H1 (cell line): ENCODE results near the gene KCTD12. TPM values are rescaled to one million over a fixed set of nuclear protein-coding genes. Genes with fewer than 3 reads are reported as not detected.

Experiments used
- CTCF ChIA-PET: fragments of 300-600 bp; sonication (Branson Sonifier 250); formaldehyde crosslinking; loops from one replicate; lab custom pipeline; 2021; ENCODE audit not compliant: partially characterized antibody; lab: Charles Lee
- POLR2A ChIA-PET: fragments of 300-600 bp; sonication (Branson Sonifier 250); formaldehyde crosslinking; loops from one replicate; lab custom pipeline; 2021; ENCODE audit warnings: inconsistent platforms; ENCODE audit not compliant: partially characterized antibody; lab: Charles Lee
- DNase-seq, 2 experiments: peaks; one replicate each; pipeline versions ENCODE4 v3.0.0 to v3.0.0-alpha.2; 2010 to 2022; ENCODE audit warnings: low spot score in 2 of 2, low read depth in 1 of 2, mixed read lengths in 1 of 2
- FAIRE-seq: peaks from 2 replicates; lab custom pipeline; 2011; peaks lifted over from hg19 to GRCh38; lab: Jason Lieb, UNC
- H2AFZ ChIP-seq: 2 replicates; pipeline ENCODE4 v1.8.1; 2012; ENCODE audit warnings: low read length, inconsistent platforms
- H2AK5ac ChIP-seq: 2 replicates; pipeline ENCODE4 v1.6.1; 2013; ENCODE audit warnings: low read depth, low read length
- H2BK120ac ChIP-seq: replicated peaks from 2 replicates; pipeline ENCODE3; 2013; ENCODE audit warnings: low read depth, low read length, inconsistent platforms
- H2BK12ac ChIP-seq: 2 replicates; pipeline ENCODE4 v1.6.1; 2013; ENCODE audit warnings: low read depth, low read length
- H2BK15ac ChIP-seq: 2 replicates; pipeline ENCODE4 v1.6.1; 2013; ENCODE audit warnings: low read length
- H2BK20ac ChIP-seq: 2 replicates; pipeline ENCODE4 v1.6.1; 2013; ENCODE audit warnings: low read length
- H2BK5ac ChIP-seq: 2 replicates; pipeline ENCODE4 v1.6.1; 2013; ENCODE audit warnings: low read depth, low read length
- H3K14ac ChIP-seq: 2 replicates; pipeline ENCODE4 v1.6.1; 2013; ENCODE audit warnings: inconsistent platforms; ENCODE audit not compliant: insufficient read length
- H3K18ac ChIP-seq: 2 replicates; pipeline ENCODE4 v1.6.1; 2013; ENCODE audit warnings: low read length; ENCODE audit errors: extremely low read depth
- H3K23ac ChIP-seq: 2 replicates; pipeline ENCODE4 v1.6.1; 2013; ENCODE audit warnings: inconsistent platforms; ENCODE audit not compliant: insufficient read length
- H3K23me2 ChIP-seq: 2 replicates; pipeline ENCODE4 v1.6.1; 2013; ENCODE audit warnings: low read depth, low read length
- H3K27ac ChIP-seq: 2 replicates; pipeline ENCODE4 v1.6.1; 2011; ENCODE audit warnings: low read depth, low read length, inconsistent platforms
- H3K27me3 ChIP-seq, 4 experiments: replicated peaks in 1 of 4; 1 replicate in 1 of 4; 2 replicates in 3 of 4; pipeline versions ENCODE4 v1.6.1 to v1.8.1; 2011 to 2013; ENCODE audit warnings: low read length in 3 of 4, mild to moderate bottlenecking in 3 of 4, inconsistent platforms in 2 of 4, mixed read lengths in 2 of 4, moderate library complexity in 1 of 4; ENCODE audit not compliant: control insufficient read depth in 3 of 4, insufficient read depth in 3 of 4; ENCODE audit errors: extremely low read depth in 1 of 4
- H3K36me3 ChIP-seq, 4 experiments: 2 replicates each; pipeline versions ENCODE4 v1.6.1 to v1.8.1; 2011 to 2013; ENCODE audit warnings: mild to moderate bottlenecking in 4 of 4, low read length in 3 of 4, moderate library complexity in 2 of 4, control low read depth in 1 of 4, inconsistent platforms in 1 of 4; ENCODE audit not compliant: insufficient read depth in 4 of 4, control insufficient read depth in 2 of 4
- H3K4ac ChIP-seq: replicated peaks from 2 replicates; pipeline ENCODE3; 2013; ENCODE audit warnings: low read length, low read depth, mixed read lengths, inconsistent platforms; ENCODE audit not compliant: insufficient read length
- H3K4me1 ChIP-seq, 4 experiments: replicated peaks in 1 of 4; 1 replicate in 1 of 4; 2 replicates in 3 of 4; pipeline versions ENCODE4 v1.6.1 to v1.8.1; 2011 to 2013; ENCODE audit warnings: low read length in 3 of 4, inconsistent platforms in 2 of 4, mixed read lengths in 1 of 4; ENCODE audit not compliant: insufficient read depth in 4 of 4, control insufficient read depth in 3 of 4
- H3K4me2 ChIP-seq, 2 experiments: 2 replicates each; pipeline versions ENCODE4 v1.6.1 to v1.8.1; 2011 to 2013; ENCODE audit warnings: low read depth in 2 of 2, low read length in 2 of 2, control low read depth in 1 of 2, inconsistent platforms in 1 of 2, mild to moderate bottlenecking in 1 of 2; ENCODE audit not compliant: insufficient read depth in 1 of 2
- H3K4me3 ChIP-seq, 4 experiments: fragments of 200-600, 300-600 bp in 1 of 4; sonication (generic), shearing (Covaris generic), sonication (Bioruptor Twin) in 1 of 4; 2 replicates each; pipeline versions ENCODE4 v1.5.1 to v1.8.1; 2011 to 2016; ENCODE audit warnings: low read length in 4 of 4, low read depth in 3 of 4, control low read depth in 2 of 4, inconsistent platforms in 2 of 4, mild to moderate bottlenecking in 2 of 4, mixed read lengths in 1 of 4, moderate library complexity in 1 of 4; ENCODE audit not compliant: insufficient read depth in 2 of 4; ENCODE audit errors: extremely low read depth in 1 of 4
- H3K56ac ChIP-seq: replicated peaks from 2 replicates; pipeline ENCODE3; 2013; ENCODE audit warnings: low read depth, mild to moderate bottlenecking, mixed read lengths, low read length, inconsistent platforms; ENCODE audit not compliant: insufficient read length
- H3K79me1 ChIP-seq: 2 replicates; pipeline ENCODE4 v1.6.1; 2013; ENCODE audit warnings: low read depth, low read length, control low read depth
- H3K79me2 ChIP-seq, 2 experiments: 2 replicates each; pipeline versions ENCODE4 v1.6.1 to v1.8.1; 2012 to 2013; ENCODE audit warnings: low read length in 2 of 2, mild to moderate bottlenecking in 2 of 2, inconsistent platforms in 1 of 2; ENCODE audit not compliant: insufficient read depth in 2 of 2, control insufficient read depth in 1 of 2
- H3K9ac ChIP-seq, 4 experiments: replicated peaks in 1 of 4; 1 replicate in 1 of 4; 2 replicates in 3 of 4; pipeline versions ENCODE4 v1.6.1 to v1.8.1; 2011 to 2013; ENCODE audit warnings: low read depth in 3 of 4, low read length in 3 of 4, control low read depth in 2 of 4, mild to moderate bottlenecking in 2 of 4, moderate library complexity in 2 of 4, inconsistent platforms in 1 of 4; ENCODE audit errors: extremely low read depth in 1 of 4
- H3K9me3 ChIP-seq, 2 experiments: 2 replicates each; pipeline versions ENCODE4 v1.6.1 to v1.8.1; 2012 to 2013; ENCODE audit warnings: mild to moderate bottlenecking in 2 of 2, moderate library complexity in 2 of 2, control low read depth in 1 of 2, inconsistent platforms in 1 of 2, low read depth in 1 of 2, low read length in 1 of 2, mixed read lengths in 1 of 2; ENCODE audit not compliant: insufficient read depth in 2 of 2
- H4K20me1 ChIP-seq, 2 experiments: replicated peaks in 1 of 2; 2 replicates each; pipeline versions ENCODE3 to v1.8.1; 2011 to 2013; ENCODE audit warnings: inconsistent platforms in 2 of 2, low read length in 2 of 2, mild to moderate bottlenecking in 1 of 2; ENCODE audit not compliant: insufficient read depth in 2 of 2, control insufficient read depth in 1 of 2
- H4K5ac ChIP-seq: 2 replicates; pipeline ENCODE4 v1.6.1; 2013; ENCODE audit warnings: low read length, low read depth, mixed read lengths, inconsistent platforms; ENCODE audit not compliant: insufficient read length
- H4K8ac ChIP-seq: 2 replicates; pipeline ENCODE4 v1.8.0; 2013; ENCODE audit warnings: mild to moderate bottlenecking, moderate library complexity, low read length, inconsistent platforms; ENCODE audit not compliant: insufficient read depth; ENCODE audit errors: extremely low read depth
- H4K91ac ChIP-seq: replicated peaks from 2 replicates; pipeline ENCODE3; 2013; ENCODE audit warnings: low read length, mixed read lengths, inconsistent platforms; ENCODE audit not compliant: insufficient read length
- CEBPB ChIP-seq: IDR thresholded peaks from 2 replicates; pipeline ENCODE4 v1.6.1; 2012; ENCODE audit warnings: low read depth, low read length
- CTCF ChIP-seq, 3 experiments: IDR thresholded peaks; 1 replicate in 2 of 3; 2 replicates in 1 of 3; pipeline versions ENCODE4 v1.5.1 to v1.6.1; 2011; ENCODE audit warnings: low read length in 3 of 3, mild to moderate bottlenecking in 3 of 3, inconsistent platforms in 2 of 3, low read depth in 1 of 3, moderate library complexity in 1 of 3; ENCODE audit not compliant: insufficient read depth in 1 of 3; ENCODE audit errors: control extremely low read depth in 1 of 3
- EZH2 ChIP-seq: fragments of 200-600 bp; sonication (generic); IDR thresholded peaks from 2 replicates; pipeline ENCODE4 v1.7.1; 2012; ENCODE audit warnings: low read depth, mild to moderate bottlenecking, moderate library complexity, low read length, inconsistent platforms; ENCODE audit not compliant: severe bottlenecking
- JUND ChIP-seq: IDR thresholded peaks from 2 replicates; pipeline ENCODE4 v1.6.1; 2011; ENCODE audit warnings: mild to moderate bottlenecking, improper control_type of control experiment, low read length
- KDM1A ChIP-seq: fragments of 200-600, 300-600 bp; sonication (generic); IDR thresholded peaks from 2 replicates; pipeline ENCODE4 v1.7.1; 2016; ENCODE audit warnings: mild to moderate bottlenecking, low read length, borderline replicate concordance
- POLR2AphosphoS5 ChIP-seq: IDR thresholded peaks from 2 replicates; pipeline ENCODE4 v1.6.1; 2011; ENCODE audit warnings: low read depth, low read length
- TCF12 ChIP-seq: IDR thresholded peaks from 2 replicates; pipeline ENCODE4 v1.6.1; 2011; ENCODE audit warnings: low read depth, mild to moderate bottlenecking, low read length
- USF2 ChIP-seq: IDR thresholded peaks from 2 replicates; pipeline ENCODE4 v1.6.1; 2011; ENCODE audit warnings: low read length, improper control_type of control experiment
- YY1 ChIP-seq: IDR thresholded peaks from 2 replicates; pipeline ENCODE4 v1.6.1; 2011; ENCODE audit warnings: low read depth, mild to moderate bottlenecking, low read length
- ZNF274 ChIP-seq: IDR thresholded peaks from 2 replicates; pipeline ENCODE4 v1.7.0; 2012; ENCODE audit warnings: low read length, borderline replicate concordance; ENCODE audit errors: extremely low read depth
- WGBS, 2 experiments: shearing (Covaris generic) in 1 of 2; methylation state at CpG; one replicate each; pipeline versions ENCODE4 v1.1.6 to v1.1.7; 2013 to 2015; ENCODE audit warnings: low lambda C conversion rate in 2 of 2, mixed read lengths in 2 of 2, inconsistent platforms in 1 of 2, low coverage in 1 of 2, missing lambda C conversion rate in 1 of 2; ENCODE audit not compliant: insufficient replicate concordance in 2 of 2, insufficient coverage in 1 of 2, insufficient read length in 1 of 2; ENCODE audit errors: extremely low coverage in 1 of 2, missing lambda C conversion rate in 1 of 2; 5-methylcytosine and 5-hydroxymethylcytosine counted together
- polyA plus RNA-seq, 7 experiments: library from polyadenylated mRNA; depleted of rRNA in 3 of 7; stranded (reverse) in 5 of 7; unstranded in 2 of 7; fragments of >200 nt in 5 of 7; fragments of 200-250 nt in 2 of 7; gene quantifications; 1 replicate in 5 of 7; 2 replicates in 1 of 7; 4 replicates in 1 of 7; pipeline versions ENCODE4 v1.2.1 to v1.2.3, GENCODE V29; 2011 to 2013; ENCODE audit warnings: missing spikeins in 2 of 7, mixed read lengths in 2 of 7
- total RNA-seq: library from RNA; stranded (reverse); fragmentation: NEBNext Ultra II Directional; extraction: Animal tissue kit (Norgen Biotek cat#: 25700); gene quantifications from 2 replicates; pipeline ENCODE4 v1.2.1, GENCODE V29; 2021
- TF ChIP-seq, protein P1 (sequence below): IDR thresholded peaks from 2 replicates; pipeline ENCODE4 v1.6.1; 2011; ENCODE audit warnings: low read depth, mild to moderate bottlenecking, low read length; ENCODE audit not compliant: insufficient read depth

The KCTD12 gene
- total and polyA plus RNA-seq, 2 of the 8 experiments (the other 6 are each of a cell fraction or from before 2014, with no cell fraction given): 2.5 to 9.6 TPM

DNA sequence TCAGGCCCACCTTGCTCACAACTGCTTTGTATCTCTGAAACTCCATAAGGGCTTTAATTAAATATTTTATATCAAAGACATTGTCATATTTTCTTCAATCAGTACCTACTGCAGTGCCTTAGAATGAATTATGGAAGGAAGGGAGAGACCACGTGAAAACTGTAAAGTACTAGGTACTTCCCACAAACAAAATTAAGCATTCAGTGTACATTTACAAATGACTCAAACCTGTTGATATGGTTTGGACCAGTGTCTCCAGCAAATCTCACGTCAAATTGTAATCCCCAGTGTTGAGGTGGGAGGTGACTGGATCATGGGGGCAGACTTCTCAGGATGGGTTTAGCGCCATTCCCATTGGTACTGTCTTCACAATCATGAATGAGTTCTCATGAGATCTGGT, 23.2 kb downstream of the KCTD12 start:
- POLR2A ChIA-PET: no interaction called here
- no peak overlapping the region for H2BK5ac ChIP-seq
- no peaks in the 10 kb centered on the region for H3K79me2 ChIP-seq
- H3K36me3 ChIP-seq: no peaks in the 10 kb centered on the region
- H2BK120ac ChIP-seq: no peak overlapping the region
- H3K4me1 ChIP-seq: no peaks in the 10 kb centered on the region
- no peak overlapping the region for H3K4me3 ChIP-seq
- no peak overlapping the region for H4K5ac ChIP-seq
- no peak overlapping the region for H4K8ac ChIP-seq
- H2AFZ ChIP-seq: no peak overlapping the region
- H3K4ac ChIP-seq: no peak overlapping the region
- H4K20me1 ChIP-seq: no peaks in the 10 kb centered on the region
- CTCF ChIA-PET: no interaction called here
- H3K56ac ChIP-seq: no peak overlapping the region
- H3K79me1 ChIP-seq: no peaks in the 10 kb centered on the region
- no peak overlapping the region for H3K18ac ChIP-seq
- H3K9me3 ChIP-seq: no peaks in the 10 kb centered on the region
- no peak for DNase-seq
- H4K91ac ChIP-seq: no peak overlapping the region
- no peak overlapping the region for H2BK12ac ChIP-seq
- H3K27me3 ChIP-seq: no peaks in the 10 kb centered on the region; a peak in 1 of 7 replicates
- no peak overlapping the region for H3K9ac ChIP-seq
- no peak overlapping the region for H2BK15ac ChIP-seq
- H2AK5ac ChIP-seq: no peak overlapping the region
- H2BK20ac ChIP-seq: no peak overlapping the region
- H3K23me2 ChIP-seq: no peaks in the 10 kb centered on the region
- FAIRE-seq: no peak
- H3K4me2 ChIP-seq: no peak overlapping the region
- no peak overlapping the region for H3K23ac ChIP-seq
- 90% methylated on average over 3 of the region's 3 CpGs; no CpG with 5 or more reads in 1 of the 2 experiments for WGBS, 2 experiments
- H3K27ac ChIP-seq: no peak overlapping the region
- H3K14ac ChIP-seq: no peak overlapping the region
- TF ChIP-seq JUND (no peak), ZNF274 (no peak), CEBPB (no peak), YY1 (no peak), USF2 (no peak), TCF12 (no peak), EZH2 (no peak), POLR2AphosphoS5 (no peak), KDM1A (no peak), CTCF (IDR thresholded peaks at IDR 0.05; ENCODE audit: control extremely low read depth in 1 of 3, insufficient read depth in 1 of 3, low read depth in 1 of 3, low read length in 3 of 3) (no peak)
- TF ChIP-seq, protein P1, sequence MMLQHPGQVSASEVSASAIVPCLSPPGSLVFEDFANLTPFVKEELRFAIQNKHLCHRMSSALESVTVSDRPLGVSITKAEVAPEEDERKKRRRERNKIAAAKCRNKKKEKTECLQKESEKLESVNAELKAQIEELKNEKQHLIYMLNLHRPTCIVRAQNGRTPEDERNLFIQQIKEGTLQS: no peak
